Measurements from ENCODE around the gene FCGR1A. TPM values are rescaled to one million over a fixed set of nuclear protein-coding genes. Genes with fewer than 3 reads are reported as not detected.
"Not testable (repeated sequence)": the region's sequence is repeated elsewhere in the genome, so short reads cannot be mapped to it uniquely, and the experiment has no call there.

FCGR1A gene
- total and polyA plus RNA-seq, 2 donors = 2.7 to 27.7 TPM

- DNase-seq (ENCODE audit: low read depth in 6 of 9, low spot score in 9 of 9) = peak in 7 of 9 donors; percentile 40 to 79 (median 54)
- Histone ChIP-seq H3K27ac (ENCODE audit: low read depth in 1 of 2, low read length in 1 of 2) (peak overlapping the region in 1 of 2 donors; percentile 82), H3K4me3 (ENCODE audit: low read length in 2 of 2) (peak overlapping the region; percentile 44 to 47)
- H3K36me3 ChIP-seq (ENCODE audit: control insufficient read depth in 2 of 2, insufficient read depth in 2 of 2, low read length in 1 of 2); H3K4me1 ChIP-seq (ENCODE audit: control insufficient read depth in 2 of 2, insufficient read depth in 2 of 2, low read length in 2 of 2); H3K9me3 ChIP-seq (ENCODE audit: control insufficient read depth in 2 of 2, insufficient read depth in 1 of 2, low read length in 1 of 2); H3K27me3 ChIP-seq (ENCODE audit: control insufficient read depth in 2 of 2, insufficient read depth in 1 of 2, low read length in 1 of 2): not testable (repeated sequence)
- WGBS = 2% methylated on average over 36 of the region's 52 CpGs
Measured at GRCh38 chr1:149792912-149793515, 10.5 kb downstream of the FCGR1A start.

- DNase-seq (ENCODE audit: low read depth in 6 of 9, low spot score in 9 of 9); H3K27me3 ChIP-seq (ENCODE audit: control insufficient read depth in 2 of 2, insufficient read depth in 1 of 2, low read length in 1 of 2); H3K4me1 ChIP-seq (ENCODE audit: control insufficient read depth in 2 of 2, insufficient read depth in 2 of 2, low read length in 2 of 2); H3K9me3 ChIP-seq (ENCODE audit: control insufficient read depth in 2 of 2, insufficient read depth in 1 of 2, low read length in 1 of 2); H3K27ac ChIP-seq (ENCODE audit: low read depth in 1 of 2, low read length in 1 of 2); H3K36me3 ChIP-seq (ENCODE audit: control insufficient read depth in 2 of 2, insufficient read depth in 2 of 2, low read length in 1 of 2); H3K4me3 ChIP-seq (ENCODE audit: low read length in 2 of 2): not testable (repeated sequence)
- WGBS = 97% methylated on average over 5 of the region's 5 CpGs
Measured at GRCh38 chr1:149793885-149794284, 11.4 kb downstream of the FCGR1A start.

GRCh38 chr1:149801628-149802027, 19.1 kb downstream of the FCGR1A start:
- not testable (repeated sequence) for H3K27me3 ChIP-seq (ENCODE audit: control insufficient read depth in 2 of 2, insufficient read depth in 1 of 2, low read length in 1 of 2); H3K36me3 ChIP-seq (ENCODE audit: control insufficient read depth in 2 of 2, insufficient read depth in 2 of 2, low read length in 1 of 2); H3K4me1 ChIP-seq (ENCODE audit: control insufficient read depth in 2 of 2, insufficient read depth in 2 of 2, low read length in 2 of 2); H3K27ac ChIP-seq (ENCODE audit: low read depth in 1 of 2, low read length in 1 of 2); H3K4me3 ChIP-seq (ENCODE audit: low read length in 2 of 2); DNase-seq (ENCODE audit: low read depth in 6 of 9, low spot score in 9 of 9); H3K9me3 ChIP-seq (ENCODE audit: control insufficient read depth in 2 of 2, insufficient read depth in 1 of 2, low read length in 1 of 2)
- WGBS = 98% methylated on average over 1 of the region's 3 CpGs

- not testable (repeated sequence) for H3K36me3 ChIP-seq (ENCODE audit: control insufficient read depth in 2 of 2, insufficient read depth in 2 of 2, low read length in 1 of 2); H3K9me3 ChIP-seq (ENCODE audit: control insufficient read depth in 2 of 2, insufficient read depth in 1 of 2, low read length in 1 of 2); DNase-seq (ENCODE audit: low read depth in 6 of 9, low spot score in 9 of 9); H3K27ac ChIP-seq (ENCODE audit: low read depth in 1 of 2, low read length in 1 of 2); H3K4me1 ChIP-seq (ENCODE audit: control insufficient read depth in 2 of 2, insufficient read depth in 2 of 2, low read length in 2 of 2); H3K27me3 ChIP-seq (ENCODE audit: control insufficient read depth in 2 of 2, insufficient read depth in 1 of 2, low read length in 1 of 2); H3K4me3 ChIP-seq (ENCODE audit: low read length in 2 of 2)
- WGBS = no CpG with 5 or more reads among the region's 4 CpGs
Measured at GRCh38 chr1:149804417-149805080, 22.1 kb downstream of the FCGR1A start.

GRCh38 chr1:149810697-149811405, 28.4 kb downstream of the FCGR1A start:
- H3K36me3 ChIP-seq (ENCODE audit: control insufficient read depth in 2 of 2, insufficient read depth in 2 of 2, low read length in 1 of 2); H3K27me3 ChIP-seq (ENCODE audit: control insufficient read depth in 2 of 2, insufficient read depth in 1 of 2, low read length in 1 of 2); H3K9me3 ChIP-seq (ENCODE audit: control insufficient read depth in 2 of 2, insufficient read depth in 1 of 2, low read length in 1 of 2); H3K4me1 ChIP-seq (ENCODE audit: control insufficient read depth in 2 of 2, insufficient read depth in 2 of 2, low read length in 2 of 2): not testable (repeated sequence)
- H3K4me3 ChIP-seq (ENCODE audit: low read length in 2 of 2) = peak overlapping the region; percentile 46 to 59
- peak overlapping the region in 1 of 2 donors; percentile 68 for H3K27ac ChIP-seq (ENCODE audit: low read depth in 1 of 2, low read length in 1 of 2)
- 49% methylated on average over 7 of the region's 7 CpGs for WGBS
- DNase-seq (ENCODE audit: low read depth in 6 of 9, low spot score in 9 of 9) = peak in 1 of 9 donors; percentile 27

- not testable (repeated sequence) for H3K36me3 ChIP-seq (ENCODE audit: control insufficient read depth in 2 of 2, insufficient read depth in 2 of 2, low read length in 1 of 2); H3K9me3 ChIP-seq (ENCODE audit: control insufficient read depth in 2 of 2, insufficient read depth in 1 of 2, low read length in 1 of 2); H3K27me3 ChIP-seq (ENCODE audit: control insufficient read depth in 2 of 2, insufficient read depth in 1 of 2, low read length in 1 of 2); H3K4me1 ChIP-seq (ENCODE audit: control insufficient read depth in 2 of 2, insufficient read depth in 2 of 2, low read length in 2 of 2)
- peak overlapping the region; percentile 46 to 59 for H3K4me3 ChIP-seq (ENCODE audit: low read length in 2 of 2)
- DNase-seq (ENCODE audit: low read depth in 6 of 9, low spot score in 9 of 9) = peak in 3 of 9 donors; percentile 25 to 40 (median 26)
- WGBS = 4% methylated on average over 12 of the region's 14 CpGs
- peak overlapping the region in 1 of 2 donors; percentile 83 for H3K27ac ChIP-seq (ENCODE audit: low read depth in 1 of 2, low read length in 1 of 2)
Measured at GRCh38 chr1:149811514-149811889, 29.0 kb downstream of the FCGR1A start.

GRCh38 chr1:149811890-149812829, 29.7 kb downstream of the FCGR1A start:
- WGBS = 11% methylated on average over 45 of the region's 55 CpGs
- H3K4me1 ChIP-seq (ENCODE audit: control insufficient read depth in 2 of 2, insufficient read depth in 2 of 2, low read length in 2 of 2); H3K36me3 ChIP-seq (ENCODE audit: control insufficient read depth in 2 of 2, insufficient read depth in 2 of 2, low read length in 1 of 2); H3K27me3 ChIP-seq (ENCODE audit: control insufficient read depth in 2 of 2, insufficient read depth in 1 of 2, low read length in 1 of 2); H3K9me3 ChIP-seq (ENCODE audit: control insufficient read depth in 2 of 2, insufficient read depth in 1 of 2, low read length in 1 of 2): not testable (repeated sequence)
- Histone ChIP-seq H3K4me3 (ENCODE audit: low read length in 2 of 2) (peak overlapping the region; percentile 48 to 59), H3K27ac (ENCODE audit: low read depth in 1 of 2, low read length in 1 of 2) (peak overlapping the region; percentile 87 to 91)
- DNase-seq (ENCODE audit: low read depth in 6 of 9, low spot score in 9 of 9) = peak; percentile 79 to 97 (median 89)

GRCh38 chr1:149812893-149813801, 30.7 kb downstream of the FCGR1A start:
- 1% methylated on average over 42 of the region's 62 CpGs for WGBS
- DNase-seq (ENCODE audit: low read depth in 6 of 9, low spot score in 9 of 9) = peak; percentile 55 to 91 (median 67)
- not testable (repeated sequence) for H3K36me3 ChIP-seq (ENCODE audit: control insufficient read depth in 2 of 2, insufficient read depth in 2 of 2, low read length in 1 of 2); H3K9me3 ChIP-seq (ENCODE audit: control insufficient read depth in 2 of 2, insufficient read depth in 1 of 2, low read length in 1 of 2); H3K4me1 ChIP-seq (ENCODE audit: control insufficient read depth in 2 of 2, insufficient read depth in 2 of 2, low read length in 2 of 2); H3K27me3 ChIP-seq (ENCODE audit: control insufficient read depth in 2 of 2, insufficient read depth in 1 of 2, low read length in 1 of 2)
- Histone ChIP-seq H3K4me3 (ENCODE audit: low read length in 2 of 2) (peak overlapping the region; percentile 48 to 57), H3K27ac (ENCODE audit: low read depth in 1 of 2, low read length in 1 of 2) (peak overlapping the region; percentile 91)

Measured in thymus (tissue), 11 donors.